Activated T-cell treated with anti-CD3 and anti-CD28 coated beads, Interleukin-2, amount 50 U/mL, for 24 hours (primary cell): ENCODE data around the gene UBE2U.
"Not testable (repeated sequence)": the region's sequence is repeated elsewhere in the genome, so short reads cannot be mapped to it uniquely, and the experiment has no call there.

ENCODE experiments used
- DNase-seq: peaks from one replicate; pipeline ENCODE4 v3.0.0-alpha.2; 2020
- H3K27ac Mint-ChIP-seq: 2 replicates; pipeline ENCODE4 v1.8.0; 2020; ENCODE audit warnings: mild to moderate bottlenecking, mixed read lengths
- H3K27me3 Mint-ChIP-seq: 2 replicates; pipeline ENCODE4 v1.8.0; 2020; ENCODE audit warnings: mixed read lengths
- H3K36me3 Mint-ChIP-seq: 2 replicates; pipeline ENCODE4 v1.8.0; 2020; ENCODE audit warnings: low read depth, mixed read lengths
- H3K4me1 Mint-ChIP-seq: 2 replicates; pipeline ENCODE4 v1.8.0; 2020; ENCODE audit warnings: low read depth, mixed read lengths
- H3K4me3 Mint-ChIP-seq: 2 replicates; pipeline ENCODE4 v1.8.0; 2020; ENCODE audit warnings: mild to moderate bottlenecking, moderate library complexity, mixed read lengths
- H3K9me3 Mint-ChIP-seq: 2 replicates; pipeline ENCODE4 v1.8.0; 2020; ENCODE audit warnings: mixed read lengths

Gene UBE2U

DNA sequence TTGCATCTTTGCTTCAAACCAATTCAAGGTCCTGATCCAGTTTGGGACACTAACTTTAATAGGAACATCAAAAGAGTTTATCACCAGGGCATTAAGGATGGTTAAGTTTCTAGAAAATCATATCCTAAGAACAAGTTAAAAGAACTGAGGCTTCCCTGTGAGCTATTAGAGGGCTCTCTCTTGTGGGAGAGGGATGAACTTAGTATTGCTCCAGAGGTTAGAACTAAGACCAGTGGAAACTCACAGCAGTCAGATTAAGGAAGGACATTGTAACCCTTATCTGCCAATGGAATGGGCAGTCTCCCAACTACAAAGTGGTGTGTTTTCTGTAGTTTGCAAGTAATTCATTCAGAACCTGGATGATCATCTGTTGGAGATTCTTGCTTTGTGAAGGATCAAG, 36.8 kb downstream of the UBE2U start:
- Mint-ChIP-seq H3K4me3 (no peak overlapping the region), H3K27me3 (peaks cover 3% of the 10 kb centered on the region), H3K36me3 (no peaks in the 10 kb centered on the region), H3K27ac (no peak overlapping the region), H3K4me1 (peaks cover 20% of the 10 kb centered on the region), H3K9me3 (no peaks in the 10 kb centered on the region)
- DNase-seq: no peak

DNA sequence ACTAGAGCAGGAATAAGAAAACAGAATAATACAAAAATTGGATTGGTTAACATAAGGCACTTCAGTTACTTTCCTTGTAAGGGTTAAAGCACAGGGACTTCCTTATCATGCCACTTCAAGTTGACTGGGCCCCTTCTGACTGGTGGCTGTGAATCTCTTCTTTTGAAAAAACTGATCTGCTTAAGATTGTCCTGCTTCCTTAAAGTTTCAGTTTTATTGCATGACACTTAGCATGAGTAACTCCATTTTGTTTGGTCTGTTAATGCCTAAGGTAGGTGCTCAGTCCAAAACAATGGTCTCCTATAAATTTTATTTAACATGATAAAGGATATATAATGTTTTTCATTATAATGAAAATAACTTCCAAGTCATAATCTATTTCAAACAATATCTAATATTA, 37.6 kb downstream of the UBE2U start:
- H3K4me3 Mint-ChIP-seq: no peak overlapping the region

DNA sequence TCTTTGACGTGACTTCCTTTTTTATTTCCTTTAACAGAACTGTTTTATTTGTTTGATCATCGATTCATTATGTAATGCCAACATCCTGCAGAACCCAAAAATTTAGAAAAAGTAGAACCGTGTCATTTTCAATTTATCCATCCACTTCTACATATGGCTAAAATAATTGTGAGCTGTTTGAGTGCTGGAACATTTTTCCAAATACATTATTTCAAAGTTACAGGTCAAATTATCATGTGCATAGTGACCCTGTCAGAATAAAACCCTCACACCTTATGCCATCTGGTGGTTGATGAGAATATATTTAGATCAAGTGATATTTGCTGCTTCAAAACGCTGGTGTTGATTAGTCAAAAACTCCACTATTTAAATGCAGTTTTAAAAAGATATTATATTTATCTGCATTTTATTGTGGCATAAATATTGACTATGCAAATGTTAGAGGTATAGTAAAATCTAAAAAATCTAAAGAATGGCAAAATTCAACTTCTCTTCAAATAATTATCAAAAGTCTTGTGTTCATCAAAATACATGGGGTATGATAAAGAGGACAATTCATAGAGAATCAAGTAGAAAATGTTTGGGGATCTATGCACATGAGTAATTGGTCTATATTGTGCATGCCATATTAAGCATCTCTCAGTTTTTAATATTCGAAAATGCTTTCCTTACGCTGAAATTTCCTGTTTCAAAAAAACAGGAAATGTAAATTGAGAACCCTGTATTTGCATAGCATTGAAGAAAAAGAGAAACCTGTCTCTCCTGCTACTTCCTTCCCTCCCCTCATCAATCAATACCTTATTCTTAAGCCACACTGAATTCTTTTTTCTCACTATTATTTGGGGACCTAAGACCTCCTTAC, 39.7 kb downstream of the UBE2U start:
- no peak for DNase-seq
- H3K9me3 Mint-ChIP-seq: no peaks in the 10 kb centered on the region
- H3K4me3 Mint-ChIP-seq: no peak overlapping the region
- no peaks in the 10 kb centered on the region for H3K36me3 Mint-ChIP-seq
- peaks cover 16% of the 10 kb centered on the region for H3K27me3 Mint-ChIP-seq
- peaks cover 25% of the 10 kb centered on the region for H3K4me1 Mint-ChIP-seq
- H3K27ac Mint-ChIP-seq: no peak overlapping the region

More for the DNA sequence above, 37.6 kb downstream of the UBE2U start:
- Mint-ChIP-seq H3K27me3 (peaks cover 3% of the 10 kb centered on the region), H3K9me3 (no peaks in the 10 kb centered on the region), H3K27ac (no peak overlapping the region), H3K4me1 (peaks cover 25% of the 10 kb centered on the region), H3K36me3 (no peaks in the 10 kb centered on the region)
- DNase-seq: no peak

DNA sequence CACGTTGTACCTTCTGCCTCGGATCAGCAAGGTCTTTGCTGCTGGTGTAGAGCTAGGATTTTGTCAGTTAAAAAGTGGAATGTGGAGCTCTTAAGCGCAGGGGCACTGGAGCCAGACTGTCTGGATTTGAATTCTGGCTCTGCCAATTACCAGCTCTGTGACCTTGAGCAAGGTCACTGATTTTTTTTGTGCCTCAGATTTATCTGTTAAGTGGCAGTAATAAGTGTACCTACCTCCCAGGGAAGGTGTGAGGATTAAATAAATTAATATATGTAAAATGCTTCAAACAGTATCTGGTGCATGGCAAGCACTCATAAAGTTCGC, 40.3 kb downstream of the UBE2U start:
- H3K27ac Mint-ChIP-seq: no peak overlapping the region
- H3K27me3 Mint-ChIP-seq: peaks cover 17% of the 10 kb centered on the region
- peaks cover 25% of the 10 kb centered on the region for H3K4me1 Mint-ChIP-seq
- no peak for DNase-seq
- H3K36me3 Mint-ChIP-seq: no peaks in the 10 kb centered on the region
- H3K4me3 Mint-ChIP-seq: no peak overlapping the region
- H3K9me3 Mint-ChIP-seq: no peaks in the 10 kb centered on the region

DNA sequence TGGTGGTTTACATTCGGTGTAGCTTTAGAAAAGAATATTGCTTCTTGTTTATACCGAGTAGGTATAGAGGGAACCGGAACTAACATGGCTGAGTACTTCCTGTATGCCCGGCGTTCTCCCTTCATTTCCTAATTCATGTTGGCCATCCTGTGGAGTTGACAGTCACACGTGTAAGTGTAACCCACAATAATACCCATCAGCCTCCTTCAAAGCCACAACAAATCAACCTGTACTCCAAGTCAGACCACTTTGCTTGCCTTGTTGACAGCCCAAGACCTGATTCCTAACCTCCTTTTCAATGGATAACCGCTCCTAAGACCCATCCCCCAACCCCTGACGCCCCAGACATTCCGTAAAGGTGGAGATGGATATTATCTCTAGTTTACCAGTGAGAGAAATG, 42.1 kb downstream of the UBE2U start:
- Mint-ChIP-seq H3K36me3 (no peaks in the 10 kb centered on the region), H3K27me3 (peaks cover 21% of the 10 kb centered on the region), H3K4me3 (peak overlapping the region; percentile 52), H3K27ac (peak overlapping the region; percentile 60), H3K4me1 (peaks cover 25% of the 10 kb centered on the region), H3K9me3 (no peaks in the 10 kb centered on the region)
- DNase-seq: no peak

DNA sequence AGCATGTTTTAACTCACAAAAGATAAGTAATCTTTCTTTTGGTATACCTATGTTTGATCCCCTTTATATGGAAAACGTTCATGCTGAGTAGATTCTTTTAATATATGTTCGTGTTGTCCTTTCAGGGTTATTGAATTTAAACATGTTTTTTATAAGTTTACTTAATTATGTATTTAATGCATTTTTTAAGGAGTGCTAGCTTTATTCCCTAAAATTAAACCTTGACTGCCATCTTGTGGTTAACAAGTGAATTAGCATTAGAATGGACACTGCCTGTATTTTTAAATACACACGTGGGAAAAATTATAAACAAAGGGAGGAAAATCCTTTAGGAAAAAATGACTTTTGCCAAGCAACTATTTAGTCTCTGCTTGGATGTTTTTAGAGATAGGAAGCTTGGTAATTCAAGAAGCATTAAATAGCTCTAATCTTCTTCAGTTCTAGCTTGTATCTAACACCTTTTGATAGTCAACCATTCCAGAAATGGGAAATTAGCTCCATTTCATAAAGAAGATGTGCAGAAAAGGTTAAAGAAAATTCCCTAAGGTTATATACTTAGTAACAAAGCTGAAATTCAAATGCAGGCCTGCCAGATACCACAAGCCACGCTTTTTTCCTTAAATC, 43.0 kb downstream of the UBE2U start:
- Mint-ChIP-seq H3K9me3 (no peaks in the 10 kb centered on the region), H3K36me3 (no peaks in the 10 kb centered on the region), H3K27ac (no peak overlapping the region), H3K27me3 (peaks cover 22% of the 10 kb centered on the region), H3K4me1 (peaks cover 25% of the 10 kb centered on the region), H3K4me3 (no peak overlapping the region)
- DNase-seq: no peak

DNA sequence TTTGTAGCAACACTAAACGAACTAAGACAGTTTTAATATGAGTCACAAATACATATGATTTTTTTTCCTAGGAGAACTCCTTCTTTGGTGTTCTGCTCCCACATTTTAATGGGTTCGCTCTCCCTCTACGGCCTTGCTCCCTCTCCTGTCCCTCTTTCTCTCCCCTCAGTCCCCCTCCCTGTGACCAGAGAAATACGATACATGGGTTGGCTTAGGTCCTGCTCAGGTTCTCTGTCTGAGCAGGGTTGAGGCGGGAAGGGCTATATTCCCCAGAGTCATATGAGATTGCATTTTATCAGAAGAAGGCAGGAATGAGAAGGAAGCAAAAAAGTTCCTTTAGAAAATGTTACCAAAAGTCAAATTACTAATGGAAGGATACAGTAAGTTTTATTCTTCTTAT, 44.6 kb downstream of the UBE2U start:
- Mint-ChIP-seq H3K4me1 (peaks cover 23% of the 10 kb centered on the region), H3K4me3 (no peak overlapping the region), H3K36me3 (no peaks in the 10 kb centered on the region), H3K27me3 (peaks cover 31% of the 10 kb centered on the region), H3K27ac (no peak overlapping the region), H3K9me3 (no peaks in the 10 kb centered on the region)
- DNase-seq: no peak

DNA sequence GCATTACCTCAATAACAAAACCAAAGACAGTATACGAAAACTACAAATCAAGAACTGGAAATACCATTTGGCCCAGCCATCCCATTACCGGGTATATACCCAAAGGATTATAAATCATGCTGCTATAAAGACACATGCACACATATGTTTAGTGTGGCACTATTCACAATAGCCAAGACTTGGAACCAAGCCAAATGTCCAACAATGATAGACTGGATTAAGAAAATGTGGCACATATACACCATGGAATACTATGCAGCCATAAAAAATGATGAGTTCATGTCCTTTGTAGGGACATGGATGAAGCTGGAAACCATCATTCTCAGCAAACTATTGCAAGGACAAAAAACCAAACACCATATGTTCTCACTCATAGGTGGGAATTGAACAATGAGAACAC, 47.0 kb downstream of the UBE2U start:
- DNase-seq, H3K9me3 Mint-ChIP-seq, H3K36me3 Mint-ChIP-seq, H3K27ac Mint-ChIP-seq, H3K4me1 Mint-ChIP-seq, H3K4me3 Mint-ChIP-seq: not testable (repeated sequence)
- peaks cover 44% of the 10 kb centered on the region for H3K27me3 Mint-ChIP-seq

DNA sequence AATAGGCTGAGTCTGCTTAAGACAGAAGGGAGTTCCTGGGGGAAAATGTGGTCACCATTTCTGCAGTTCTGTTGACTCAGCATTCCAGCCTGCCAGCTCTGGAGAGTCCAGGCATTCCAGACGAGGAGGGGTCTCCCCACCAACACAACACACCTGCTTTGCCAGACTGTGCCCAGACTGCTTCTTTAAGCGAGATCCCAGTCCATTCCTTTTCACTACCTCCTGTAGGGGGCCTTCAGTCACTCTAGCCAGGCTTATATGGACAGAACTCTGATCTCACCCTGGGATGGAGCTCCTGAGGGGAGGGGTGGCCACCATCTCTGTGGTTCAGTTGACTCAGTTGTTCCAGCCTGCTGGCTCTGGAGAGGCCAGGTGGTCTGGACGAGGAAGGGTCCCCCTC, 48.5 kb downstream of the UBE2U start:
- Mint-ChIP-seq H3K27ac (no peak overlapping the region), H3K4me1 (no peaks in the 10 kb centered on the region), H3K9me3 (peaks cover 4% of the 10 kb centered on the region), H3K4me3 (no peak overlapping the region), H3K36me3 (no peaks in the 10 kb centered on the region), H3K27me3 (peaks cover 46% of the 10 kb centered on the region)
- DNase-seq: no peak

DNA sequence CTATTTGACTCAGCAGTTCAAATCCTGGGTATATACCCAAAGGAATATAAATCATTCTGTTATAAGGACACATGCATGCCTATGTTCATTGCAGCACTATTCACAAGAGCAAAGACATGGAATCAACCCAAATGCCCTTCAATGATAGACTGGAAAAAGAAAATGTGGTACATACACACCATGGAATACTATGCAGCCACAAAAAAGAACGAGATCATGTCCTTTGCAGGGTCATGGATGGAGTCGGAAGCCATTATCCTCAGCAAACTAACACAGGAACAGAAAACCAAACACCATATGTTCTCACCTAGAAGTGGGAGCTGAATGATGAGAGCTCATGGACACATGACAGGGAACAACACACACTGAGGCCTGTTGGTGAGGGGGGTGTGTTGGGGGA, 53.8 kb downstream of the UBE2U start:
- not testable (repeated sequence) for H3K4me1 Mint-ChIP-seq, H3K9me3 Mint-ChIP-seq, H3K27ac Mint-ChIP-seq, DNase-seq, H3K4me3 Mint-ChIP-seq, H3K36me3 Mint-ChIP-seq
- peaks cover 41% of the 10 kb centered on the region for H3K27me3 Mint-ChIP-seq

DNA sequence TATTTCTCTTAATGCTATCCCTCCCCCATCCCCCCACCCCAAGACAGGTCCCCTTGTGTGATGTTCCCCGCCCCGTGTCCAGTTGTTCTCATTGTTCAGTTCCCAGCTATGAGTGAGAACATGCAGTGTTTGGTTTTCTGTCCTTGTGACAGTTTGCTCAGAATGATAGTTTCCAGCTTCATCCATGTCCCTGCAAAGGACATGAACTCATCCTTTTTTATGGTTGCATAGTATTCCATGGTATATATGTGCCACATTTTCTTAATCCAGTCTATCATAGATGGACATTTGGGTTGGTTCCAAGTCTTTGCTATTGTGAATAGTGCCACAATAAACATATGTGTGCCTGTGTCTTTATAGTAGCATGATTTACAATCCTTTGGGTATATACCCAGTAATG, 55.0 kb downstream of the UBE2U start:
- DNase-seq, H3K36me3 Mint-ChIP-seq, H3K4me3 Mint-ChIP-seq, H3K9me3 Mint-ChIP-seq, H3K4me1 Mint-ChIP-seq, H3K27ac Mint-ChIP-seq: not testable (repeated sequence)
- H3K27me3 Mint-ChIP-seq: peaks cover 49% of the 10 kb centered on the region

DNA sequence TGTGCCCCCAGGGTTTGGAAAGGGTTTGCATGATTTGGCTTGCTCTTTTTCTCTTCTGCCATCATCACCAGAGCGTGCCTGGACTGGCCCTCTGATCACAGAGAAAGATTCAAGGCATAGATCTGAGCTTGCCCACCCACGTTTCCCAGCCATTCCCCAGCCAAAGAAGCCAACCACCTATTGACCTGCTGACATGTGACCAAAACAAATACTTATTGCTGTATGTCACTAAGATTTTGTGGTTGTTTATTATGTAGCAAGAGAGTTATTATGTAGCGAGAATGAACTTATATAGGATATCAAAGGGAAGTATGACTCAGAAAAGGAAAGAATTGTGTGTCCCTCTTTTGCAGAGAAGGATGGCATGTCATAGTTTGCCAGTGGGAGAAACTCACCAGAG, 59.9 kb downstream of the UBE2U start:
- peaks cover 40% of the 10 kb centered on the region for H3K27me3 Mint-ChIP-seq
- H3K9me3 Mint-ChIP-seq: no peaks in the 10 kb centered on the region
- DNase-seq: no peak
- no peaks in the 10 kb centered on the region for H3K36me3 Mint-ChIP-seq
- H3K27ac Mint-ChIP-seq: no peak overlapping the region
- H3K4me3 Mint-ChIP-seq: no peak overlapping the region
- no peaks in the 10 kb centered on the region for H3K4me1 Mint-ChIP-seq

DNA sequence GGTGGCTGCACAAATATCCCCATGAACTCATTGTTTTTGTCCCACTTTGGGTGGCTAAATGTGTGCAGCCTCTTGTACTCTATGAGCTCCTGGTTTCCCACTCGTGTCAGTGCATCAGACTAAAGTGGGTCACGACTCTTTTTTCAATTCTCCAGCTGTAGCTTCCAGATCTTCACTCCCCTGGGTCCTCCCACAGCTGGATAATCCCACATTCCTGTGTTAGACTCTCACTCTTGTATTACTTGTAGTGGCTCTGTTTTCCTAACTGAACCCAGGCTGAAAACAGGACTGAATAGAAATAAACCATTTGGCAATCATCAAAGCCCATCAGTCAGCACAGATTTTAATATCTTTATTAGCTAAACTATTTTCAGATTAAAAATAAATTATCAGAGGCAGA, 60.4 kb downstream of the UBE2U start:
- no peaks in the 10 kb centered on the region for H3K36me3 Mint-ChIP-seq
- no peaks in the 10 kb centered on the region for H3K4me1 Mint-ChIP-seq
- no peak overlapping the region for H3K4me3 Mint-ChIP-seq
- no peak for DNase-seq
- H3K9me3 Mint-ChIP-seq: no peaks in the 10 kb centered on the region
- H3K27me3 Mint-ChIP-seq: peaks cover 40% of the 10 kb centered on the region
- H3K27ac Mint-ChIP-seq: no peak overlapping the region

DNA sequence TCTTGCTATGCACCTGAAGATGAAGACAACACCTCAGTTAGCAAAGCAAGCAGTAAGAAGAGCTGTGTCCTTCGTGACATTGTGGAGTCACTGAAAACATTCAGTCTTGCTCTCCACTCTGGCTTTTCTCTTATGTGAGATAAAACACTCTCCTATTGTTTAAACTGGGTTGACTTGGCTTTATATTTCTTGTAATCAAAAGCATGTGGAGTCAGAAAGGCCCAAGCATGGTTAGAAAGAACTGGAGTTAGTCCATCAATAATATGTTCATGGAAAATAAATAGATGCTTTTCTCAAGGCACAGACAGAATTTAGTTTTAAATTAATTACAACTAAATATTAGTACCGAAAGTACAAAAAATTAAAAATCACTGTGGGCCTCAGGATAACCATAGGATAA, 61.7 kb downstream of the UBE2U start:
- Mint-ChIP-seq H3K4me1 (no peaks in the 10 kb centered on the region), H3K36me3 (no peaks in the 10 kb centered on the region), H3K27me3 (peaks cover 38% of the 10 kb centered on the region), H3K9me3 (no peaks in the 10 kb centered on the region), H3K4me3 (no peak overlapping the region), H3K27ac (no peak overlapping the region)
- DNase-seq: no peak

DNA sequence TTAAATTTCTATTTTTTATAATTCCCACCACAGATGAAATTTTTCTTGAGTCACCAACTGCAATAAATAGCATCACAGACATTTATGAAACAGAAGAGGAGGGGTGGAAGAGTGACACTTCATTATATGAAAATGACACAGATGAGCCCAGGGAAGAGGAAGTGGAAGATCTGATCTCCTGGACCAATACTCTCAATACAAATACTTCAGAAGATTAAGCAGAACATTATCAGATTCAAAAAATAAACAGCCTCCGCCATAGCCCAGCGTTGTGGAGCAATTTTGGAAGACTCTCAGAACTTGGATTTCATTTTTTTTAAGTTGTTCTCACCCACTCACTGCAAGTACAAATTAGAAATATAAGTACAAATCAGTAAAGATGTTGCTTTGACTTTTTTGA, 63.6 kb downstream of the UBE2U start:
- H3K4me1 Mint-ChIP-seq: no peaks in the 10 kb centered on the region
- DNase-seq: no peak
- H3K9me3 Mint-ChIP-seq: no peaks in the 10 kb centered on the region
- peaks cover 27% of the 10 kb centered on the region for H3K27me3 Mint-ChIP-seq
- no peak overlapping the region for H3K27ac Mint-ChIP-seq
- H3K4me3 Mint-ChIP-seq: no peak overlapping the region
- H3K36me3 Mint-ChIP-seq: no peaks in the 10 kb centered on the region
